Nephron progenitor cell (in vitro differentiated cells): Measurements from ENCODE around the gene ZNF638.

Experiments
- DNase-seq: peaks from one replicate; pipeline ENCODE4 v3.0.0; 2021
- H3K27ac Mint-ChIP-seq: 2 replicates; pipeline ENCODE4 v1.8.0; 2021; ENCODE audit warnings: mild to moderate bottlenecking, moderate library complexity, mixed read lengths
- H3K27me3 Mint-ChIP-seq: 2 replicates; pipeline ENCODE4 v1.8.0; 2021; ENCODE audit warnings: mild to moderate bottlenecking, low read depth, mixed read lengths; ENCODE audit not compliant: poor library complexity
- H3K36me3 Mint-ChIP-seq: 2 replicates; pipeline ENCODE4 v1.8.0; 2021; ENCODE audit warnings: low read depth, mixed read lengths
- H3K4me1 Mint-ChIP-seq: 2 replicates; pipeline ENCODE4 v1.8.0; 2021; ENCODE audit warnings: mixed read lengths
- H3K4me3 Mint-ChIP-seq: 2 replicates; pipeline ENCODE4 v1.8.0; 2021; ENCODE audit warnings: mild to moderate bottlenecking, moderate library complexity, mixed read lengths
- H3K9me3 Mint-ChIP-seq: 2 replicates; pipeline ENCODE4 v1.8.0; 2021; ENCODE audit warnings: mild to moderate bottlenecking, moderate library complexity, mixed read lengths
- CTCF ChIP-seq: fragments of 200-600 bp; sonication (generic); IDR thresholded peaks from 2 replicates; pipeline ENCODE4 v1.5.0; 2021; ENCODE audit warnings: antibody characterized with exemption

The ZNF638 gene

GRCh38 chr2:71455011-71455740 is 123.6 kb downstream of the ZNF638 start:
- no peak for TF ChIP-seq CTCF
- no peaks in the 10 kb centered on the region for H3K9me3 Mint-ChIP-seq
- H3K27ac Mint-ChIP-seq, result no peak overlapping the region
- peaks cover 42% of the 10 kb centered on the region for H3K27me3 Mint-ChIP-seq
- H3K4me1 Mint-ChIP-seq, result peaks cover 65% of the 10 kb centered on the region
- DNase-seq, result no peak
- H3K4me3 Mint-ChIP-seq, result peak overlapping the region; percentile 76
- no peaks in the 10 kb centered on the region for H3K36me3 Mint-ChIP-seq

DNA sequence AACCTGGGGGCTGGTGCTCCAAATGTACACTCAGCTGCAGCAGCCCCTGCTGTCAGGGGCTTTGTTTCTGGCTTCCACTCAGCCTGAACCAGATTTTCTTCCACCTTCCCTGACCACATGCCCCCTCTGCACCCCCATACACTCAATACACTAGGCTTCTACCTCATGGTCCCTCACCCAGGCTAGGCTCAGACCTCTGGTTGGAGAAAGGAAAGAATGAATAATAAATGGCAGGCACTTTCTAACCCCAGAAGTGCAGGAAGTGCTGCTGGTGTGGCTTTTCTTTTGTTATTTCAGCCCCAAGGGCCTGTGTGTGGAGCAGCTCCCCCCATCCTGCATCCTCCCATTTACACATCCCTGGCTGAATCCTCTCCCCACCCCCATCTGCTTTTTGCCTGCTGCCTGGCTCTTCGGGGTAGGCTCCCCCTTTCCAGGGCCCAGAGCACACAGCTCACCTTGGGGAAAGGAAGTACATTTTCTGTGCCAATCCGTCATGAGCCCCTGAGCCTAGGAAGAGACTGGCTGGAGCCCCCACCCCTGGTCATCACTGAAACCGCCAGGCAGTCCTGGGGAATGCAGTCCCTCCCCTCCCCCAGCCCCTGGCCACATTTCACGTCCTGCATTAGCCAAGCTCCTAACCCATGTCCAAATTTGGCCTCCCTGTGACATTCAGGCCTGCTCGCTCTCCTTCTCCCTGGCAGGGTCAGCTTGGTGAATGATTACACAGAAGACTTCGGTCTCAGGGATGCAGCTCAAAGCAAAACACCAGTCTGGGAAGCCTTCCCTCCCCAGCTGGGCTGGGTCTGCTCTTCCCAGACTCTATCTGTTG is 124.4 kb downstream of the ZNF638 start:
- DNase-seq, result peak; percentile 46
- Mint-ChIP-seq H3K9me3 (no peaks in the 10 kb centered on the region), H3K4me3 (peak overlapping the region; percentile 63), H3K27ac (peak overlapping the region; percentile 83), H3K4me1 (peaks cover 70% of the 10 kb centered on the region), H3K36me3 (no peaks in the 10 kb centered on the region), H3K27me3 (peaks cover 43% of the 10 kb centered on the region)
- TF ChIP-seq CTCF, result no peak

- H3K36me3 Mint-ChIP-seq, result no peaks in the 10 kb centered on the region
- DNase-seq, result no peak
- H3K27me3 Mint-ChIP-seq, result peaks cover 44% of the 10 kb centered on the region
- H3K27ac Mint-ChIP-seq, result peak overlapping the region; percentile 83
- peak overlapping the region; percentile 43 for H3K4me3 Mint-ChIP-seq
- no peak for TF ChIP-seq CTCF
- no peaks in the 10 kb centered on the region for H3K9me3 Mint-ChIP-seq
- H3K4me1 Mint-ChIP-seq, result peaks cover 68% of the 10 kb centered on the region
Observed at GRCh38 chr2:71456617-71457016, 125.0 kb downstream of the ZNF638 start.

GRCh38 chr2:71457123-71457915 is 125.7 kb downstream of the ZNF638 start:
- DNase-seq, result no peak
- Mint-ChIP-seq H3K4me1 (peaks cover 63% of the 10 kb centered on the region), H3K36me3 (no peaks in the 10 kb centered on the region), H3K27me3 (peaks cover 43% of the 10 kb centered on the region), H3K4me3 (no peak overlapping the region), H3K27ac (peak overlapping the region; percentile 16), H3K9me3 (no peaks in the 10 kb centered on the region)
- no peak for TF ChIP-seq CTCF

DNA sequence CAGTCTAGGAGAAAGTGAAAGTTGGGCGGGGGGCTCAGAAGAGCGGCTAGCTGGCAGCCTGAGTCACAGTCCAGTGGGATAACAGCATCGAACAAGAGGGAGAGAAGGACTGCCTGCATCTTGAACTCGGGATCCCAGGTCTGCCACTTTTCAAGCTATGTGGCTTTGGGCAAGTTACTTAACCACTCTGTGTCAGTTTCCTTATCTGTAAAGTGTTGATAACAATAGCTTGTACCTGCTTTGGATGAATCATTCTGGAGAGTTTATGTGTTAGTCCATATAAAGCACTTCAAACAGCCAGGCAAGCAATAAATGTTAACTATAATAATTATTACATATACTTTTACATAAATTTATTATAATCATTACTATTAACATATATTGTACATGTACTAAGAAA is 126.3 kb downstream of the ZNF638 start:
- Mint-ChIP-seq H3K4me3 (no peak overlapping the region), H3K4me1 (peaks cover 57% of the 10 kb centered on the region), H3K9me3 (no peaks in the 10 kb centered on the region), H3K36me3 (no peaks in the 10 kb centered on the region), H3K27me3 (peaks cover 43% of the 10 kb centered on the region), H3K27ac (no peak overlapping the region)
- no peak for TF ChIP-seq CTCF
- DNase-seq, result no peak
